B cell (primary cell): Measurements from ENCODE around the gene ODF4.

Experiments
- CTCF ChIP-seq: fragments of 200-600 bp; IDR thresholded peaks from one replicate; pipeline ENCODE4 v1.8.0; 2022; ENCODE audit warnings: antibody characterized with exemption, mild to moderate bottlenecking
- EZH2 ChIP-seq: IDR thresholded peaks from 2 replicates; pipeline ENCODE4 v1.6.1; 2012; ENCODE audit warnings: borderline replicate concordance, low read depth, mild to moderate bottlenecking, moderate library complexity, low read length; ENCODE audit not compliant: insufficient read depth, poor library complexity, severe bottlenecking

GRCh38 chr17:8310601-8311123 is 29.0 kb upstream of the ODF4 start:
- no peak for TF ChIP-seq CTCF
- TF ChIP-seq EZH2: no peak
